HEK293T (cell line): Measurements from ENCODE around the gene POLR1G.

Source experiments
- CTCF ChIA-PET: fragments of 350-600 bp; formaldehyde crosslinking; extraction: SDS; loops from one replicate; lab custom pipeline; 2021; ENCODE audit warnings: antibody characterized with exemption, inconsistent platforms; lab: Yijun Ruan, JAX
- POLR2A ChIA-PET: fragments of 350-600 bp; formaldehyde crosslinking; extraction: SDS; loops from one replicate; lab custom pipeline; 2020; ENCODE audit warnings: antibody characterized with exemption, inconsistent platforms; lab: Yijun Ruan, JAX
- DNase-seq: peaks from one replicate; pipeline ENCODE4 v3.0.0; 2012; ENCODE audit warnings: mixed read lengths; ENCODE audit errors: extremely low spot score
- ARNT ChIP-seq: fragments of 450-650 bp; IDR thresholded peaks from 2 replicates; pipeline ENCODE4 v1.6.1; 2017; ENCODE audit warnings: mild to moderate bottlenecking
- BHLHE40 ChIP-seq: fragments of 450-650 bp; IDR thresholded peaks from 2 replicates; pipeline ENCODE4 v1.6.1; 2016; ENCODE audit warnings: mild to moderate bottlenecking, moderate library complexity, borderline replicate concordance
- CTBP1 ChIP-seq: fragments of 450-650 bp; IDR thresholded peaks from 2 replicates; pipeline ENCODE4 v1.6.1; 2016; ENCODE audit warnings: borderline replicate concordance
- ELF4 ChIP-seq: fragments of 450-650 bp; IDR thresholded peaks from 2 replicates; pipeline ENCODE4 v1.6.1; 2017; ENCODE audit warnings: antibody characterized with exemption
- FOXA1 ChIP-seq: fragments of 450-650 bp; IDR thresholded peaks from 2 replicates; pipeline ENCODE4 v1.6.1; 2016; ENCODE audit warnings: mild to moderate bottlenecking
- FOXK2 ChIP-seq: fragments of 450-650 bp; IDR thresholded peaks from 2 replicates; pipeline ENCODE4 v1.6.1; 2016; ENCODE audit warnings: mild to moderate bottlenecking
- FOXM1 ChIP-seq: fragments of 450-650 bp; IDR thresholded peaks from 2 replicates; pipeline ENCODE4 v1.6.1; 2017; ENCODE audit warnings: mild to moderate bottlenecking, borderline replicate concordance
- HDGF ChIP-seq: fragments of 450-650 bp; IDR thresholded peaks from 2 replicates; pipeline ENCODE4 v1.6.1; 2017; ENCODE audit warnings: antibody characterized with exemption, borderline replicate concordance
- L3MBTL2 ChIP-seq: fragments of 450-650 bp; conservative IDR thresholded peaks from 2 replicates; pipeline ENCODE4 v1.6.1; 2016; ENCODE audit warnings: mild to moderate bottlenecking
- LEF1 ChIP-seq: fragments of 450-650 bp; IDR thresholded peaks from 2 replicates; pipeline ENCODE4 v1.6.1; 2017; ENCODE audit warnings: mild to moderate bottlenecking, borderline replicate concordance
- NFRKB ChIP-seq: fragments of 450-650 bp; IDR thresholded peaks from 2 replicates; pipeline ENCODE4 v1.6.1; 2016; ENCODE audit warnings: mild to moderate bottlenecking, moderate library complexity
- PKNOX1 ChIP-seq: fragments of 450-650 bp; IDR thresholded peaks from 2 replicates; pipeline ENCODE4 v1.6.1; 2016
- SP1 ChIP-seq: fragments of 450-650 bp; IDR thresholded peaks from 2 replicates; pipeline ENCODE4 v1.6.1; 2017
- SUZ12 ChIP-seq: fragments of 450-650 bp; IDR thresholded peaks from 2 replicates; pipeline ENCODE4 v1.6.1; 2016; ENCODE audit warnings: mild to moderate bottlenecking
- TARDBP ChIP-seq: fragments of 450-650 bp; IDR thresholded peaks from 2 replicates; pipeline ENCODE4 v1.6.1; 2016
- ZNF384 ChIP-seq: fragments of 450-650 bp; IDR thresholded peaks from 2 replicates; pipeline ENCODE4 v1.6.1; 2016

Gene POLR1G

GRCh38 chr19:45413497-45413896 lies 7.1 kb downstream of the POLR1G start:
- CTCF ChIA-PET = no interaction called here

GRCh38 chr19:45414468-45414867 lies 8.0 kb downstream of the POLR1G start:
- CTCF ChIA-PET = interaction anchor here (1.1 kb wide), 1 partner anchor 12 kb away, joined by 3 read pairs; no protein-coding TSS in a partner anchor
- POLR2A ChIA-PET = interaction anchor here (0.8 kb wide), 1 partner anchor 10 kb away, joined by 3 read pairs; no protein-coding TSS in a partner anchor
- DNase-seq = no peak
- TF ChIP-seq L3MBTL2 (no peak), NFRKB (no peak), ZNF384 (no peak), SP1 (no peak), FOXA1 (no peak), FOXM1 (no peak), TARDBP (no peak), PKNOX1 (no peak), SUZ12 (no peak), CTBP1 (no peak), HDGF (no peak), BHLHE40 (no peak), ELF4 (no peak), LEF1 (no peak), FOXK2 (no peak)

More at GRCh38 chr19:45413497-45413896, 7.1 kb downstream of the POLR1G start:
- no peak for TF ChIP-seq TARDBP
- no peak for TF ChIP-seq CTBP1
- no peak for TF ChIP-seq FOXM1
- TF ChIP-seq SP1 = no peak
- no peak for TF ChIP-seq BHLHE40
- TF ChIP-seq PKNOX1 = no peak
- TF ChIP-seq LEF1 = no peak
- TF ChIP-seq FOXK2 = no peak
- no peak for TF ChIP-seq FOXA1
- no peak for TF ChIP-seq ARNT
- TF ChIP-seq HDGF = no peak
- no peak for TF ChIP-seq NFRKB
- TF ChIP-seq ZNF384 = no peak
- TF ChIP-seq L3MBTL2 = no peak
- TF ChIP-seq SUZ12 = no peak
- no peak for TF ChIP-seq ELF4
- POLR2A ChIA-PET = interaction anchor here (0.6 to 1.4 kb wide), 3 partner anchors 9 to 150 kb away, joined by 3 read pairs; no protein-coding TSS in a partner anchor
- DNase-seq = no peak

GRCh38 chr19:45417151-45417550 lies 10.7 kb downstream of the POLR1G start:
- POLR2A ChIA-PET = no interaction called here
- CTCF ChIA-PET = no interaction called here
- no peak for TF ChIP-seq SP1
- TF ChIP-seq FOXK2 = no peak
- TF ChIP-seq L3MBTL2 = no peak
- TF ChIP-seq ZNF384 = no peak
- TF ChIP-seq CTBP1 = no peak
- no peak for TF ChIP-seq HDGF
- no peak for TF ChIP-seq TARDBP
- no peak for TF ChIP-seq FOXM1
- no peak for TF ChIP-seq ARNT
- TF ChIP-seq LEF1 = no peak
- TF ChIP-seq BHLHE40 = no peak
- TF ChIP-seq PKNOX1 = no peak
- no peak for TF ChIP-seq FOXA1
- no peak for TF ChIP-seq NFRKB
- no peak for TF ChIP-seq SUZ12
- TF ChIP-seq ELF4 = no peak
- no peak for DNase-seq

- POLR2A ChIA-PET = no interaction called here
- DNase-seq = no peak
- no peak for TF ChIP-seq ELF4
- CTCF ChIA-PET = interaction anchor here (0.7 kb wide), 1 partner anchor 20 kb away, joined by 4 read pairs; no protein-coding TSS in a partner anchor
Observed at GRCh38 chr19:45418802-45419201, 12.4 kb downstream of the POLR1G start.

GRCh38 chr19:45419396-45419795 lies 13.0 kb downstream of the POLR1G start:
- DNase-seq = no peak
- TF ChIP-seq HDGF (no peak), PKNOX1 (no peak), FOXA1 (no peak), L3MBTL2 (no peak), ZNF384 (no peak), LEF1 (no peak), FOXM1 (no peak), SUZ12 (no peak), CTBP1 (no peak), NFRKB (no peak), BHLHE40 (no peak), ARNT (no peak)
- POLR2A ChIA-PET = no interaction called here
- CTCF ChIA-PET = no interaction called here

GRCh38 chr19:45419895-45420294 lies 13.5 kb downstream of the POLR1G start:
- DNase-seq = no peak
- POLR2A ChIA-PET = no interaction called here
- no peak for TF ChIP-seq CTBP1
- TF ChIP-seq SUZ12 = no peak
- TF ChIP-seq ELF4 = no peak
- no peak for TF ChIP-seq TARDBP
- TF ChIP-seq FOXK2 = no peak
- no peak for TF ChIP-seq FOXA1
- TF ChIP-seq LEF1 = no peak
- TF ChIP-seq NFRKB = no peak
- no peak for TF ChIP-seq HDGF
- TF ChIP-seq PKNOX1 = no peak
- TF ChIP-seq FOXM1 = no peak
- TF ChIP-seq ARNT = no peak
- CTCF ChIA-PET = no interaction called here
